ENCODE results near the gene LCP1.
A peak's percentile ranks its signal among the peaks of the same experiment; 100 is the strongest.

LCP1 gene

GRCh38 chr13:46127358-46128023, 54.5 kb downstream of the LCP1 start:
- DNase-seq (ENCODE audit: low read depth), result no peak

GRCh38 chr13:46126552-46127357, 55.2 kb downstream of the LCP1 start:
- DNase-seq (ENCODE audit: low read depth), result peak; percentile 60

GRCh38 chr13:46126056-46126455, 55.9 kb downstream of the LCP1 start:
- DNase-seq (ENCODE audit: low read depth), result no peak

- no peak for DNase-seq (ENCODE audit: low read depth)
Measured at GRCh38 chr13:46124967-46125933, 56.7 kb downstream of the LCP1 start.

- DNase-seq (ENCODE audit: low read depth), result peak; percentile 20
Measured at GRCh38 chr13:46124531-46124966, 57.4 kb downstream of the LCP1 start.

GRCh38 chr13:46122304-46122703, 59.7 kb downstream of the LCP1 start:
- DNase-seq (ENCODE audit: low read depth), result no peak

- no peak for DNase-seq (ENCODE audit: low read depth)
Measured at GRCh38 chr13:46121597-46122163, 60.3 kb downstream of the LCP1 start.

GRCh38 chr13:46121033-46121432, 60.9 kb downstream of the LCP1 start:
- DNase-seq (ENCODE audit: low read depth), result no peak

GRCh38 chr13:46119883-46120614, 61.9 kb downstream of the LCP1 start:
- DNase-seq (ENCODE audit: low read depth), result no peak

GRCh38 chr13:46116653-46117502, 65.1 kb downstream of the LCP1 start:
- no peak for DNase-seq (ENCODE audit: low read depth)

GRCh38 chr13:46114613-46115012, 67.4 kb downstream of the LCP1 start:
- no peak for DNase-seq (ENCODE audit: low read depth)

- DNase-seq (ENCODE audit: low read depth), result no peak
Measured at GRCh38 chr13:46113596-46113995, 68.4 kb downstream of the LCP1 start.

- no peak for DNase-seq (ENCODE audit: low read depth)
Measured at GRCh38 chr13:46111151-46111550, 70.8 kb downstream of the LCP1 start.

GRCh38 chr13:46109451-46109850, 72.5 kb downstream of the LCP1 start:
- no peak for DNase-seq (ENCODE audit: low read depth)

- DNase-seq (ENCODE audit: low read depth), result no peak
Measured at GRCh38 chr13:46106839-46107371, 75.1 kb downstream of the LCP1 start.

- DNase-seq (ENCODE audit: low read depth), result no peak
Measured at GRCh38 chr13:46104868-46105267, 77.1 kb downstream of the LCP1 start, which contains the start of gene CPB2. CPB2 (minus strand) TSS chr13:46105033; CDS start chr13:46105009, 24 bp downstream.

GRCh38 chr13:46103037-46103436, 78.9 kb downstream of the LCP1 start:
- DNase-seq (ENCODE audit: low read depth), result no peak

GRCh38 chr13:46102255-46102605, 79.7 kb downstream of the LCP1 start:
- no peak for DNase-seq (ENCODE audit: low read depth)

GRCh38 chr13:46101484-46102254, 80.3 kb downstream of the LCP1 start:
- DNase-seq (ENCODE audit: low read depth), result no peak
